HG03045 (cell line): Measurements from ENCODE around the gene FLT3LG.
"Not testable (repeated sequence)": the region's sequence is repeated elsewhere in the genome, so short reads cannot be mapped to it uniquely, and the experiment has no call there.

Source experiments
- ATAC-seq: cut with Tn5 transposase; IDR thresholded peaks from one replicate; pipeline ENCODE4 v1.9.1; 2021; ENCODE audit warnings: mild to moderate bottlenecking, moderate library complexity; ENCODE audit not compliant: unreplicated experiment

FLT3LG gene

GRCh38 chr19:49440439-49441209 lies 33.4 kb upstream of the FLT3LG start:
- ATAC-seq = no peak

DNA sequence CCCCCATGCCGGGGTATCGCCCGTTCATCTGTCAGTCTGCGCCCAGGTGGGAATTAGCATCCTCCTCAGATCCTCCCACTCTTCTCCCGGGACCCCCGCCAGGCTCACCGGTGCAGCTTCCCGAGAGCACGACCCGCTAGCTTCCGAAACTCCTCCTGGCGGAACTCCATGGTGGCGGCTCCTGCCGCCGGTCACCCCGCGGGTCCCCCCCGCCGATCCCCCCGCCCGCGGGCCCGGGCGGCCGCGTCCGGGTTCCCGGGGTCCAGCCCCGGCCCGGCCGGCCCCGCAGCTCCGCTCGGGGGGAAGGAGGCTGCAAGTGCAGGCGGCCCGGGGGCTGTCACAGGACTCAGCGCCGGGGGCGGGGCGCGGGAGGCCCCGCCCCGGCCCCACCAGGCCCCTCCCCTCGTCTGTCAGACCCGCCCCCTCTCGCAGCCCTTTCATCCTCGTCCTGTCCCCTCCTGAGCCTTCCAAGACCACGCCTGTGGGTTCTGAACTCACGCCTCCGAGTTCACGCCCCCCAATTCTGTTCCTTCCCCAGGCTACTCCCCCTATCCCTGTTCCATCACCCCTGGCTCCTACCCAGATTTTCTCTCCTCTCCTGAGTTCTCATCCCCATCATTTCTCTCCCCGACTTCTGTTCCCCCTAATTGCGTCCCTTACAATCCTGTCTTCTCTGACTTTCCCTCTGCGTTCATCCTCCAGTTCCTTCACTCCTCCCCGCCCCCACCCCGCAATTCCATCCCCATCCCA lies 32.6 kb upstream of the FLT3LG start, which contains the start of gene SLC17A7:
TSS of gene SLC17A7 (minus strand) at position 318 of the 750 bp plus-strand sequence. CDS start at position 170, 148 bp downstream.
- ATAC-seq = no peak

DNA sequence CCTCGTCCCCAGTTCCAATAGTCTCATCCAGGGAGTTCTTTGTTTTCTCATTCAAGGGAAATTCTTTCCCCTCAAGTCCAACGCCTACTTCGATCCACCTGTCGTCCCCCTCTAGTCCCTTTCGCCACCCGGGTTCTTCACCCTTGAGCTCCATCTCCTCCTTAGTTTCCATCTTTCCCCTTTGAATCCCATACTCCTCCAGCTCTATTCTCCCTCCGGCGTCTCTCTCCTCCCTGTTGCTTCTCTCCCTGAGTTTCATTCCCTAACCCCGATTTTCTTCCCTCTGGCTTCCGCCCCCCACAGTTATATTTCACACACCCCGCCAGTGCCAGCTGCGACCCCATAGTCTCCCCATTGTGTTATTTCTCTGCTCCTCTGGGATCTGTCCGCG lies 32.1 kb upstream of the FLT3LG start:
- ATAC-seq = no peak

GRCh38 chr19:49442354-49442753 lies 31.7 kb upstream of the FLT3LG start:
- ATAC-seq = no peak

GRCh38 chr19:49442771-49443365 lies 31.1 kb upstream of the FLT3LG start:
- peak; percentile 18 for ATAC-seq

- ATAC-seq = peak; percentile 73
Observed at GRCh38 chr19:49443366-49444099, 30.5 kb upstream of the FLT3LG start.

GRCh38 chr19:49444100-49444700 lies 29.8 kb upstream of the FLT3LG start:
- ATAC-seq = not testable (repeated sequence)

GRCh38 chr19:49445997-49446396 lies 28.0 kb upstream of the FLT3LG start:
- ATAC-seq = no peak

DNA sequence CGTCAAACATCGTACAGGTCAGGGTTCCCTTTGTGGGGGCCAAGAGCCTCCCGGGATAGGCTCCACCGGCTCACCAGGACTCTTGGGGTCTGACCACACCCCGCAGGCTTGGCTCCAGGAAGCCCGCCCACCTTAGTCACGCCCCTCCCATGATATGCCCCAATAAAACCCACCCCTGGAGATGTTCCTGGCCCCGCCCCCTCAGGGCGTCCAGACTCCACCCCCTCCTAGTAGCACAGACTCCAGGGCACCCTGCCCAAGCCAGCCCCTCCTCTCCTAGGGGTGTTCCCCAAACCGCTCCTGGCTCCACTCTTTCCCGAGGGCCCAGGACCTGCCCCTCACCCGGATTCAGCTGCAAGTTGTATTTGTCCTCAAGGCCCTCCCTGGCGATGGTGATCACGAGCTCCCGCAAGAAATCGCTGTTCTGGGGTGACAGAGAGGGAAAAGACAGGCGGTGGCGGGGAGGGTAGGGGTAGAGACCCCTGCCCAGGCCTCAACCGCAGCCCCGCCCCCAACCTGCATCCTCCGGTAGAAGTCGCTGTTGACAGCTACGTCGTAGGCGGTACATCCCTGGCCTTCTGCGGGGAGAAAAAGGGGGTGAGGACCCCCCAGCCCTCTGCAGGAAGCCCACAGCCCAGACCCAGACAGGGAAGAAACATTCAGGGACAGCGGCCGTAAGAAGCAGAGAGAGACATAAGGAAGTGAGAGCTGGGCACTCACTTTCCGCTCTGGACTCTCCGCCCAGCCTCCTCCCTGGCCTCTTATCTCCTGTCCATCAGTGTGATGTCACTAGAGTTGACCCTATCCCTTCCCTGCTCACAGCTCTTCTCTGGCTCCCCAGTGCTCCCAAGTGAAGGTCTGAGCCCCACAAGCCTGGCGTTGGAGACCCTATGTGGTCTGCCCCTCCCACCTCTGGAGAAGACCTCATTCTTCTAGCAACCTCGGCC lies 26.3 kb upstream of the FLT3LG start:
- ATAC-seq = no peak

DNA sequence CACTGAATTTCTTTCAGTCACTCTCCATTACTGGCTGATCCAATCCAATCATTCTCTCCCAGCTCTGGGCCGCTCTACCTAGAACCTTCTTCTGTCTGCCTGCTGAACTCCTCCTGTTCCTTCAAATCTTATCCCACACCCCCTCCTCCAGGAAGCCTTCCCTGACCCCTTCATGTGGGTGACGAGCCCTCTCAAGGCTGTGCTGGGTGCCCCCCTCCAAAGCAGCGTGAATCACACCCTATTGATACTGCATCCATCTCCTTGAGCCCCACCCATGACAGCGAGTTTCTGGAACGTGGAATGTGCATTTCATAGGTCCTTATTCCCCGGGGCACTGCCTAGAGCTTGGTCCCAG lies 25.6 kb upstream of the FLT3LG start:
- no peak for ATAC-seq

DNA sequence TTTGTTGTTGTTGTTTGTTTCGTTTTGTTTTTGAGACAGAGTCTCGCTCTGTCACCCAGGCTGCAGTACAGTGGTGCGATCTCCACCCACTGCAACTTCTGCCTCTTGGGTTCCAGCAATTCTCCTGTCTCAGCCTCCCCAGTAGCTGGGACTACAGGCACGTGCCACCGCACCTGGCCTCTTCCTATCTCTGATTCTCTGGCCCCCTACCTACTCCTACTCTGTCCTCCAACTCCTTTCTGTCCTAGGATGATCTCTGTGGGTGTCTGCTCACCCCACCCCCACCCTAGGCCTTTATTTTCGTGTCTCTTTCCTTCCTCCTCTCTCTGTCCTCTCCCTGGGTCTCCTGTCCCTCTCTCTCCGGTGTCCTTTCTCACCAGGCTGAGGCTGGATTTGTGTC lies 23.6 kb upstream of the FLT3LG start:
- ATAC-seq = no peak

DNA sequence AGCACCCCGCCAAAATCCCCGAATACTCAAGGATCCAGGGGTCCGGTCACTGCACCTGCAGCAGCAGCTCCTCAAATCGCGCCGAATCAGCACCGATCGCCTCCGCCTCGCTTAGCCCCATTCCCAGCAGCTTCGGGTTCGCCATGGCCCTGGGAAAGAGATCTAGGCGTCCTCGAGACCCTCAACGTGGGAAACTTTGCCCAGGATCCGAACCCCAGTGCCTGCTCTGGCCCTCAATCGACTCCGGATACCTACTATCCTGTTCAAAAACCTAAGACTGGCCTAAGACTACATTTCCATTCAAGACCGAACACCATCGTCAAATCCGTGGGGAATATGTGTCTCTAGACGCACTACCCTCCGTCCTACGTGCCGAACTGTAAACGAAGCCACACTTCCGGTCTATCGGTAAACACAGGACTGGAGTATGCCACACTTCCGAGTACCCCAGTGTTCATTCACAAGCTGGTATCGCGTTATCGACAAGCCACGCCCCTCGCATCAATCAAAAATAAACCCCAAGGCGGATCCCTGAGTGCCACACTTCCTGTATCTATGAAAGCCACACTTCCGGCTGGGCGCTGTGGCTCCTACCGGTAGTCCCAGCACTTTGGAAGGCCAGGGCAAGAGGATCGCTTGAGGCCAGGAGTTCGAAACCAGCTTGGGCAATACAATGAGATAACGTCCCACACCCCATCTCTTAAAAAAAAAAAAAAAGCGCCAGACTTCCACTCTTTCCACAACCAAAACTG lies 22.4 kb upstream of the FLT3LG start, which contains the start of gene PIH1D1:
TSS of gene PIH1D1 (minus strand) at position 385 of the 752 bp plus-strand sequence. CDS start at position 145, 240 bp downstream.
- peak; percentile 55 for ATAC-seq

DNA sequence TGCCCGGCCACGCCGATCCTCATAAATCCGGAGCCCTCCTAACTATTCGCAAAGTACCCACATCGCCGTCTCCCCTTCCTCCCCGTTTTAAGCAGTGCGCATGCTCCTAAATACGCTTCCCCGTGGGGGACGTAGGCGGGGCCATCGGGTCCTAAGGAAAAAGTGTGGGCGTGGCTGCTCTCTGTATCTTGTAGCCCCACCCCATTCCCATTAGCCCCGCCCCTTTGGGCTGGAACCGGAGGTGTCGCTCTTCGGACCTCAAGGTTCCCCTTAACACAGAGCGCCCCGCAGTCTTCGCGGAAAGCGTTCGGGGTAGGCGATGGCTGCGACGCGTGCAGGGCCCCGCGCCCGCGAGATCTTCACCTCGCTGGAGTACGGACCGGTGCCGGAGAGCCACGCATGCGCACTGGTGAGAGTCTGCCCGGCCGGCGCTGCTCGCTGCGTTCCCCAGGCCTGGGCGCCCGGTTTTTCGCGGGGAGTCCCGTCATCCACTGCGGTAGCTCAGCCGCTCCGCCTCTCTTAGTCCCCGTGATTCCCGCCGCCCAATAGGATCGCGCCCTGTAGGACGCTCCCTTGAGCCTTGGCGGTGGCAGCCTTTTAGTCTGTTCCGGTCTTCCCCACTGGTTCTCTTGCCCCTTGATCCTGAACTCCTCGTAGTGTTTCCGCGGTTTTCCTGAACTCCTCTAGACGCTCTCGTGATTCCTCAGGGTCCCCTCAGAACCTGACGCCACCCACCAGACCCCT lies 20.8 kb upstream of the FLT3LG start, which contains the start of gene ALDH16A1:
TSS of gene ALDH16A1 (plus strand) at position 213 of the 744 bp plus-strand sequence. CDS start at position 320, 107 bp downstream.
- ATAC-seq = peak; percentile 83

DNA sequence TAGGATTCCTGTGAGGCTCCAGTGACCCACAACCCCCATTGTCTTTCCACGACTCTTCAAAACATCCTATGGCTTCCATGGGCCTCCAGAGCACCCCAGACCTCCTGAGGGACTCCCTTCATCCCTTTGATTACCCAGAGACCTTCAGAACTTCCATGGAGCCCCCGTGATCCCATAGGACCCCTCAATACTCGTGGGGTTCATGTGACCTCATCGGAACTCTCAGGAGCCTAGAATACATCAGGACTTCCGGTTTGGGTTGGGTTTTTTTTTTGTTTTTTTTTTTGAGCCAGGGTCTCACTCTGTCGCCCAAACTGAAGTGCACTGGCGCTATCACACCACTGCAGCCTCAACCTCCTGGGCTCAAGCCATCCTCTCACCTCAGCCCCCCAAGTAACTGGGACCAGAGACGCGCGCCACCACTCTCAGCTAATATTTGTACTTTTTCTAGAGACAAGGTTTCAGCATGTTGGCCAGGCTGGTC lies 20.2 kb upstream of the FLT3LG start:
- no peak for ATAC-seq

GRCh38 chr19:49455773-49456172 lies 18.2 kb upstream of the FLT3LG start:
- no peak for ATAC-seq

GRCh38 chr19:49456326-49456725 lies 17.7 kb upstream of the FLT3LG start:
- ATAC-seq = no peak

DNA sequence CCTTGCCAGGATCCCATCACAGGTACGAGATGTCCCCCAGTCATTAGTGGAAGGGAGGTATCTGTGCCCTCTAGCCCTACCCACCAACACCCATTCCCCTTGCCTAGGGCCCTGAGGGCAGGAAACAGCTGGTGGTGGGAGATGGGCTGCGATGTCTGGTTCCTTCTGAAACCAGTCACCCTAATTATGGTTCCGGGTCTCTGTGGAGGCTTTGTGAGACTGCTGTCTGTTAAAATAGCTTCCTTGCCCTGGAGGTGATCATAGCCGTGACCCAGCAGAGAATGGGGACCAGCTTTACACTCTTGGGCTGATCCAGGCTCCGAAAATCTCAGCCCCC lies 15.5 kb upstream of the FLT3LG start:
- no peak for ATAC-seq

DNA sequence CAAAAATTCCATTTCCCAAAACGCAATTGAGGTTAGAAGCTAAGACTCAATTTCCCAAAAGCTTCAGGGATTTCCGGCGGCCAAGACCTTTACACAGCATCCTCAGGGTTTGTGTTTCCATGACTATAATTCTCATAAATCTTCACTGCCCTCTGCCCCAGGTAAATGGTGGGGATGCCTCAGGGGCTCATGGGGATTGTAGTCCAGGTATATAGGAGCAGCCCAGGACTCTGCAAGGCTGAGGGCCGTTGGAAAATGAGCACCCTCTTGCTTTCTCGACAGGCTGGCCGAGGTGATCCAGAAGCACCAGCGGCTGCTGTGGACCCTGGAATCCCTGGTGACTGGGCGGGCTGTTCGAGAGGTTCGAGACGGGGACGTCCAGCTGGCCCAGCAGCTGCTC lies 14.6 kb upstream of the FLT3LG start:
- ATAC-seq = no peak
